Measurements from ENCODE around the gene EEF1E1. TPM values are rescaled to one million over a fixed set of nuclear protein-coding genes. Genes with fewer than 3 reads are reported as not detected.

Gene EEF1E1
- total and polyA plus RNA-seq, 2 experiments from 2014 or later = 46.7 to 61.3 TPM

- TF ChIP-seq EZH2phosphoT487 (IDR thresholded peaks at IDR 0.05; ENCODE audit: insufficient read depth, low read depth) = no peak
- TF ChIP-seq EZH2 (IDR thresholded peaks at IDR 0.05; ENCODE audit: insufficient read depth, poor library complexity, severe bottlenecking) = no peak
- Histone ChIP-seq H3K4me3 (no peak overlapping the region), H3K27me3 (replicated peaks; ENCODE audit: insufficient read depth) (0 out of 2 replicates have a peak, but pooled peaks cover 4% of the 10 kb centered on the region), H3K9ac (no peak overlapping the region), H4K20me1 (ENCODE audit: insufficient read depth) (no peaks in the 10 kb centered on the region), H2AFZ (no peak overlapping the region), H3K4me1 (ENCODE audit: insufficient read depth) (no peaks in the 10 kb centered on the region), H3K36me3 (ENCODE audit: low read depth) (no peaks in the 10 kb centered on the region), H3K4me2 (ENCODE audit: unreplicated experiment) (no peak overlapping the region), H3F3A (ENCODE audit: insufficient read depth) (no peaks in the 10 kb centered on the region), H3K79me2 (ENCODE audit: insufficient read depth) (no peaks in the 10 kb centered on the region), H3K9me2 (ENCODE audit: insufficient read depth) (no peaks in the 10 kb centered on the region), H3K9me3 (ENCODE audit: low read depth) (no peaks in the 10 kb centered on the region), H3K27ac (no peak overlapping the region)
- WGBS, 2 experiments (ENCODE audit: low coverage in 1 of 2, low lambda C conversion rate in 2 of 2, missing lambda C conversion rate in 2 of 2) = 40 to 41% methylated on average over 6 of the region's 6 CpGs
- DNase-seq = no peak
- in situ Hi-C loops (cut with MboI) = loop anchor here (5.0 kb wide), 1 partner anchor 85 kb away; no protein-coding TSS in a partner anchor
These were observed 35.2 kb upstream of the EEF1E1 start for GRCh38 chr6:8137529-8137939.

DNA sequence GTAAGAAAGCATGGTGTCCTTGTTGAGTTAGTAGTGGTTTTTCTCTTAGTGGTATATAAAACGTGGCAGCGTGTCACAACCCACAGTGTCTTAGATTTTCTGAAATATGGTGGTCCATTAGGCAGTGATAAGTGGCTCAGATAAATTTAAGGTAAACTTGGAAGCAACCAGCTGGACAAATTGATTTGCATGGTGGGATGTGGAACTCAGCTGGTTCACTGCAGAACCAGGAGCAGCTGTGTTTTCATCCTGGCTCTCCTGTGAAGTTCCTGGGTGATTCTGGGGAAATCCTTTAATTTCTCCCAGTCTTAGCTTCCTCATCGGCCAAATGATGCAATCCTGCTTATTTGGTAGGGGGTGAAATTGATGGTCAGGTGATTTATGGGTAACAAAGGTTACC is 32.9 kb upstream of the EEF1E1 start:
- H3K9me3 ChIP-seq (ENCODE audit: low read depth) = no peaks in the 10 kb centered on the region
- no peak overlapping the region for H3K4me3 ChIP-seq
- TF ChIP-seq EZH2 (IDR thresholded peaks at IDR 0.05; ENCODE audit: insufficient read depth, poor library complexity, severe bottlenecking) (no peak), EZH2phosphoT487 (IDR thresholded peaks at IDR 0.05; ENCODE audit: insufficient read depth, low read depth) (no peak)
- no peak for DNase-seq
- H3K36me3 ChIP-seq (ENCODE audit: low read depth) = no peaks in the 10 kb centered on the region
- H3K9ac ChIP-seq = no peak overlapping the region
- no peak overlapping the region for H3K27ac ChIP-seq
- H3F3A ChIP-seq (ENCODE audit: insufficient read depth) = no peaks in the 10 kb centered on the region
- 45 to 61% methylated on average over 3 of the region's 3 CpGs for WGBS, 2 experiments (ENCODE audit: low coverage in 1 of 2, low lambda C conversion rate in 2 of 2, missing lambda C conversion rate in 2 of 2)
- no peaks in the 10 kb centered on the region for H3K79me2 ChIP-seq (ENCODE audit: insufficient read depth)
- no peak overlapping the region for H3K4me2 ChIP-seq (ENCODE audit: unreplicated experiment)
- no peak overlapping the region for H2AFZ ChIP-seq
- H3K9me2 ChIP-seq (ENCODE audit: insufficient read depth) = no peaks in the 10 kb centered on the region
- in situ Hi-C loops (cut with MboI) = loop anchor here (5.0 kb wide), 1 partner anchor 87 kb away; no protein-coding TSS in a partner anchor
- 0 out of 2 replicates have a peak, but pooled peaks cover 4% of the 10 kb centered on the region for H3K27me3 ChIP-seq (replicated peaks; ENCODE audit: insufficient read depth)
- no peaks in the 10 kb centered on the region for H4K20me1 ChIP-seq (ENCODE audit: insufficient read depth)
- no peaks in the 10 kb centered on the region for H3K4me1 ChIP-seq (ENCODE audit: insufficient read depth)

- no peak for DNase-seq
- no peaks in the 10 kb centered on the region for H3K9me3 ChIP-seq (ENCODE audit: low read depth)
- H3K79me2 ChIP-seq (ENCODE audit: insufficient read depth) = no peaks in the 10 kb centered on the region
- H4K20me1 ChIP-seq (ENCODE audit: insufficient read depth) = no peaks in the 10 kb centered on the region
- H3K27me3 ChIP-seq (replicated peaks; ENCODE audit: insufficient read depth) = 0 out of 2 replicates have a peak, but pooled peaks cover 4% of the 10 kb centered on the region
- H3K4me3 ChIP-seq = no peak overlapping the region
- no peak overlapping the region for H2AFZ ChIP-seq
- no peaks in the 10 kb centered on the region for H3K9me2 ChIP-seq (ENCODE audit: insufficient read depth)
- H3F3A ChIP-seq (ENCODE audit: insufficient read depth) = no peaks in the 10 kb centered on the region
- H3K27ac ChIP-seq = no peak overlapping the region
- no peaks in the 10 kb centered on the region for H3K36me3 ChIP-seq (ENCODE audit: low read depth)
- no peak for TF ChIP-seq EZH2phosphoT487 (IDR thresholded peaks at IDR 0.05; ENCODE audit: insufficient read depth, low read depth)
- TF ChIP-seq EZH2 (IDR thresholded peaks at IDR 0.05; ENCODE audit: insufficient read depth, poor library complexity, severe bottlenecking) = no peak
- in situ Hi-C loops (cut with MboI) = no loop called here
- no peak overlapping the region for H3K4me2 ChIP-seq (ENCODE audit: unreplicated experiment)
- no peak overlapping the region for H3K9ac ChIP-seq
- WGBS, 2 experiments (ENCODE audit: low coverage in 1 of 2, low lambda C conversion rate in 2 of 2, missing lambda C conversion rate in 2 of 2) = 45% methylated on average over 6 of the region's 6 CpGs
- no peaks in the 10 kb centered on the region for H3K4me1 ChIP-seq (ENCODE audit: insufficient read depth)
These were observed 29.8 kb upstream of the EEF1E1 start for GRCh38 chr6:8132130-8132529.

DNA sequence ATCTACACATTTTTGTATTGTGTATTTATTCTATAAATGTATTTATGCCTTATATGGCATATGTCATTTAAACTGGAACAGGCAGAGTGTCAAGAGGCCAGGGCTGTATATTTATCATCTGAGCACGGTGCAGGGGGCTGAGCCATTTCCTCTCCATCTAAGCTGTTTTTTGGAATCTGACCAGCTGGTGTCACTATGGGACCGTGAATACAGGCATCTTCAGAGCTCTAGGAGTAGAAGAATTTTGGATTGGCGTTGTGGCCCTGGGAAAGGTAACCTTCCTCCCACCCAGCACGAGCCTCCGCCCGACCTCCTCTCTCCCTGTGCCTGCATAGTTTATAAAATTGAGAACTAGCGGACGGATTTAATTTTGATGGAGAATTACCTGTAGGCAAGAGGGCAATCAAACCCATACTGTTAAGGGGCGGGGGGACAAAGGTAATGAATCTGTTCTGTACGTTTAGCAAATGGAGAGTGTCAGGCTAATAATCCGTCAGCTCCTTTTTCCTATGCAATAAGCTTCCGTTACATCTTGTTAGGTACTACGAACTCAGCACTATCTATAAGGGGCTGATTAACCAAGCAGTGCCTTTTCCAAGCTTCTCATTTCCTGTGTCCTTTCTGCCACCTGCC is 29.0 kb upstream of the EEF1E1 start:
- Histone ChIP-seq H3K4me1 (ENCODE audit: insufficient read depth) (no peaks in the 10 kb centered on the region), H3K9me2 (ENCODE audit: insufficient read depth) (no peaks in the 10 kb centered on the region), H3K9me3 (ENCODE audit: low read depth) (no peaks in the 10 kb centered on the region), H3K9ac (no peak overlapping the region), H3K27me3 (replicated peaks; ENCODE audit: insufficient read depth) (0 out of 2 replicates have a peak, but pooled peaks cover 4% of the 10 kb centered on the region), H3K79me2 (ENCODE audit: insufficient read depth) (no peaks in the 10 kb centered on the region), H3K4me3 (no peak overlapping the region), H3K36me3 (ENCODE audit: low read depth) (no peaks in the 10 kb centered on the region), H4K20me1 (ENCODE audit: insufficient read depth) (no peaks in the 10 kb centered on the region), H3F3A (ENCODE audit: insufficient read depth) (no peaks in the 10 kb centered on the region), H2AFZ (no peak overlapping the region), H3K4me2 (ENCODE audit: unreplicated experiment) (no peak overlapping the region), H3K27ac (no peak overlapping the region)
- peak; percentile 82 for DNase-seq
- TF ChIP-seq EZH2 (IDR thresholded peaks at IDR 0.05; ENCODE audit: insufficient read depth, poor library complexity, severe bottlenecking) (no peak), EZH2phosphoT487 (IDR thresholded peaks at IDR 0.05; ENCODE audit: insufficient read depth, low read depth) (no peak)
- in situ Hi-C loops (cut with MboI) = no loop called here
- 11 to 14% methylated on average over 13 of the region's 13 CpGs for WGBS, 2 experiments (ENCODE audit: low coverage in 1 of 2, low lambda C conversion rate in 2 of 2, missing lambda C conversion rate in 2 of 2)

All from GM23248 (cell line).